Thyroid gland (tissue), 4 donors: ENCODE results near the gene LINGO4.

Experiments
- POLR2A ChIP-seq, 2 donors: fragments of 450-650 bp; IDR thresholded peaks; one replicate each; pipeline ENCODE4 v1.6.1; 2017; ENCODE audit warnings: antibody characterized with exemption in 2 of 2, mild to moderate bottlenecking in 2 of 2, moderate library complexity in 1 of 2
- TF ChIP-seq, protein P1 (sequence below), 6 experiments: fragments of 200-600 bp in 3 of 6; fragments of 450-650 bp in 3 of 6; sonication (generic) in 3 of 6; IDR thresholded peaks; one replicate each; pipeline ENCODE4 v1.5.1; 2016 to 2019; ENCODE audit warnings: antibody characterized with exemption in 6 of 6, mild to moderate bottlenecking in 2 of 6, inconsistent platforms in 1 of 6, moderate library complexity in 1 of 6

DNA sequence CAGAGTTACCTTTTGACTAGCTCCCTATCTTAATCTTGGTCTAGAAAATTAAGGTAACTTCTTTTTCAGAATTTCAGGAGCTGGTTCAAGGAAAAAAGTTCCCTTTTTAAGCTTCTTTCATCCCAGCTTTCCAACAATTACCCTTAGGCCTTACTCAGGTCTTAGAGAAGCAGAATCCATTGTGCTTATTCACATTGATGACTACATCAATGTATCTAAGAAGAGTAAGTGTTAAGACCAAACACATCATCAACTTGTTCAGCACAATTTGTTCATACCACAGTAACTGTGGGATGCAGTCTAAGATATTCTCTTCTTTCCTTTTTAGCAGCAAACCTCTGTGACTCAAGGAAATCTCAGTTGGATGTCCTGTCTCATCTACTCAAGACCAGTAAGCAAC, 46.0 kb downstream of the LINGO4 start:
- no peak for TF ChIP-seq POLR2A (IDR thresholded peaks at IDR 0.05)
- TF ChIP-seq, protein P1, sequence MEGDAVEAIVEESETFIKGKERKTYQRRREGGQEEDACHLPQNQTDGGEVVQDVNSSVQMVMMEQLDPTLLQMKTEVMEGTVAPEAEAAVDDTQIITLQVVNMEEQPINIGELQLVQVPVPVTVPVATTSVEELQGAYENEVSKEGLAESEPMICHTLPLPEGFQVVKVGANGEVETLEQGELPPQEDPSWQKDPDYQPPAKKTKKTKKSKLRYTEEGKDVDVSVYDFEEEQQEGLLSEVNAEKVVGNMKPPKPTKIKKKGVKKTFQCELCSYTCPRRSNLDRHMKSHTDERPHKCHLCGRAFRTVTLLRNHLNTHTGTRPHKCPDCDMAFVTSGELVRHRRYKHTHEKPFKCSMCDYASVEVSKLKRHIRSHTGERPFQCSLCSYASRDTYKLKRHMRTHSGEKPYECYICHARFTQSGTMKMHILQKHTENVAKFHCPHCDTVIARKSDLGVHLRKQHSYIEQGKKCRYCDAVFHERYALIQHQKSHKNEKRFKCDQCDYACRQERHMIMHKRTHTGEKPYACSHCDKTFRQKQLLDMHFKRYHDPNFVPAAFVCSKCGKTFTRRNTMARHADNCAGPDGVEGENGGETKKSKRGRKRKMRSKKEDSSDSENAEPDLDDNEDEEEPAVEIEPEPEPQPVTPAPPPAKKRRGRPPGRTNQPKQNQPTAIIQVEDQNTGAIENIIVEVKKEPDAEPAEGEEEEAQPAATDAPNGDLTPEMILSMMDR (IDR thresholded peaks at IDR 0.05): no peak
